ENCODE measurements around the gene LSR.
"Not testable (repeated sequence)": the region's sequence is repeated elsewhere in the genome, so short reads cannot be mapped to it uniquely, and the experiment has no call there.

Gene LSR

GRCh38 chr19:35216833-35217648 is 31.8 kb upstream of the LSR start:
- in situ Hi-C loops (cut with HindIII; ENCODE audit: low pct_ligation_motif_present, low sequenced_read_pairs), result no loop called here
- no peak for TF ChIP-seq CTCF (IDR thresholded peaks at IDR 0.05; ENCODE audit: low read depth, low read length, missing control alignments)
- Histone ChIP-seq H3K27ac (no peak overlapping the region), H3K4me3 (ENCODE audit: low read depth, low read length) (no peak overlapping the region), H3K27me3 (replicated peaks) (no peaks in the 10 kb centered on the region), H3K36me3 (replicated peaks) (no peaks in the 10 kb centered on the region)
- no peak for DNase-seq

- Histone ChIP-seq H3K27ac (no peak overlapping the region), H3K4me3 (ENCODE audit: low read depth, low read length) (no peak overlapping the region), H3K27me3 (replicated peaks) (no peaks in the 10 kb centered on the region), H3K36me3 (replicated peaks) (no peaks in the 10 kb centered on the region)
- in situ Hi-C loops (cut with HindIII; ENCODE audit: low pct_ligation_motif_present, low sequenced_read_pairs), result no loop called here
- no peak for DNase-seq
- TF ChIP-seq CTCF (IDR thresholded peaks at IDR 0.05; ENCODE audit: low read depth, low read length, missing control alignments), result no peak
These were observed 31.2 kb upstream of the LSR start for GRCh38 chr19:35217649-35217990.

GRCh38 chr19:35219008-35219407 is 29.8 kb upstream of the LSR start:
- no peak for TF ChIP-seq CTCF (IDR thresholded peaks at IDR 0.05; ENCODE audit: low read depth, low read length, missing control alignments)
- DNase-seq, result no peak
- no peak overlapping the region for H3K27ac ChIP-seq
- H3K36me3 ChIP-seq (replicated peaks), result no peaks in the 10 kb centered on the region
- H3K4me3 ChIP-seq (ENCODE audit: low read depth, low read length), result no peak overlapping the region
- H3K27me3 ChIP-seq (replicated peaks), result no peaks in the 10 kb centered on the region
- in situ Hi-C loops (cut with HindIII; ENCODE audit: low pct_ligation_motif_present, low sequenced_read_pairs), result no loop called here

GRCh38 chr19:35220315-35220921 is 28.4 kb upstream of the LSR start:
- Histone ChIP-seq H3K36me3 (replicated peaks) (no peaks in the 10 kb centered on the region), H3K27ac (no peak overlapping the region), H3K4me3 (ENCODE audit: low read depth, low read length) (no peak overlapping the region), H3K27me3 (replicated peaks) (no peaks in the 10 kb centered on the region)
- DNase-seq, result no peak
- no peak for TF ChIP-seq CTCF (IDR thresholded peaks at IDR 0.05; ENCODE audit: low read depth, low read length, missing control alignments)
- in situ Hi-C loops (cut with HindIII; ENCODE audit: low pct_ligation_motif_present, low sequenced_read_pairs), result no loop called here

- H3K27me3 ChIP-seq (replicated peaks); DNase-seq; H3K27ac ChIP-seq; in situ Hi-C loops (cut with HindIII; ENCODE audit: low pct_ligation_motif_present, low sequenced_read_pairs); H3K4me3 ChIP-seq (ENCODE audit: low read depth, low read length); H3K36me3 ChIP-seq (replicated peaks): not testable (repeated sequence)
These were observed 27.7 kb upstream of the LSR start for GRCh38 chr19:35220973-35221590.

- H3K27ac ChIP-seq, result no peak overlapping the region
- TF ChIP-seq CTCF (IDR thresholded peaks at IDR 0.05; ENCODE audit: low read depth, low read length, missing control alignments), result no peak
- H3K36me3 ChIP-seq (replicated peaks), result no peaks in the 10 kb centered on the region
- no peak overlapping the region for H3K4me3 ChIP-seq (ENCODE audit: low read depth, low read length)
- no peak for DNase-seq
- no peaks in the 10 kb centered on the region for H3K27me3 ChIP-seq (replicated peaks)
- in situ Hi-C loops (cut with HindIII; ENCODE audit: low pct_ligation_motif_present, low sequenced_read_pairs), result no loop called here
These were observed 26.3 kb upstream of the LSR start for GRCh38 chr19:35222373-35223015.
